ENCODE results near the gene C6orf89. TPM values are rescaled to one million over a fixed set of nuclear protein-coding genes. Genes with fewer than 3 reads are reported as not detected.

The C6orf89 gene
- total and polyA plus RNA-seq, 2 of the 8 experiments (the other 6 are each of a cell fraction or from before 2014, with no cell fraction given), result 4.6 to 12.3 TPM

- no peak overlapping the region for H3K27ac ChIP-seq (ENCODE audit: low read depth, low read length)
- no peak overlapping the region for H2BK5ac ChIP-seq (ENCODE audit: low read depth, low read length)
- no peak overlapping the region for H3K18ac ChIP-seq (ENCODE audit: extremely low read depth, low read length)
- FAIRE-seq, result no peak
- H3K9ac ChIP-seq (replicated peaks in 1 of 4; ENCODE audit: extremely low read depth in 1 of 4, low read depth in 3 of 4, low read length in 3 of 4), result no peak overlapping the region
- ChIA-PET POLR2A (ENCODE audit: partially characterized antibody) (interaction anchor here (0.9 kb wide), 1 partner anchor 32 kb away, joined by 3 read pairs; no protein-coding TSS in a partner anchor), CTCF (ENCODE audit: partially characterized antibody) (interaction anchor here (1.2 to 6.0 kb wide), 5 partner anchors 8 to 141 kb away, joined by 3 to 50 read pairs (median 4); no protein-coding TSS in a partner anchor)
- H3K4ac ChIP-seq (replicated peaks; ENCODE audit: insufficient read length, low read depth, low read length), result no peak overlapping the region
- no peak overlapping the region for H3K56ac ChIP-seq (replicated peaks; ENCODE audit: insufficient read length, low read depth, low read length)
- no peak overlapping the region; the same call in 1 of the 2 replicates for H4K8ac ChIP-seq (ENCODE audit: extremely low read depth, insufficient read depth, low read length)
- no peaks in the 10 kb centered on the region for H3K27me3 ChIP-seq (replicated peaks in 1 of 4; ENCODE audit: control insufficient read depth in 3 of 4, extremely low read depth in 1 of 4, insufficient read depth in 3 of 4, low read length in 3 of 4)
- no peak overlapping the region for H2AFZ ChIP-seq (ENCODE audit: low read length)
- no peak overlapping the region for H2BK15ac ChIP-seq (ENCODE audit: low read length)
- H2BK12ac ChIP-seq (ENCODE audit: low read depth, low read length), result no peak overlapping the region
- H2BK20ac ChIP-seq (ENCODE audit: low read length), result no peak overlapping the region
- no peak for DNase-seq (ENCODE audit: low read depth in 1 of 2, low spot score in 2 of 2)
- no peak overlapping the region for H2AK5ac ChIP-seq (ENCODE audit: low read depth, low read length)
- no peak overlapping the region for H3K4me3 ChIP-seq (ENCODE audit: extremely low read depth in 1 of 4, insufficient read depth in 2 of 4, low read depth in 3 of 4, low read length in 4 of 4)
- WGBS, 2 experiments (ENCODE audit: extremely low coverage in 1 of 2, insufficient coverage in 1 of 2, insufficient read length in 1 of 2, insufficient replicate concordance in 2 of 2, low coverage in 1 of 2, low lambda C conversion rate in 2 of 2, missing lambda C conversion rate in 1 of 2), result 45% methylated on average over 2 of the region's 2 CpGs; no CpG with 5 or more reads in 1 of the 2 experiments
- no peak overlapping the region for H4K5ac ChIP-seq (ENCODE audit: insufficient read length, low read depth, low read length)
- H3K23ac ChIP-seq (ENCODE audit: insufficient read length), result no peak overlapping the region
- H3K79me2 ChIP-seq (ENCODE audit: control insufficient read depth in 1 of 2, insufficient read depth in 2 of 2, low read length in 2 of 2), result no peaks in the 10 kb centered on the region
- no peak overlapping the region for H2BK120ac ChIP-seq (replicated peaks; ENCODE audit: low read depth, low read length)
- H4K20me1 ChIP-seq (replicated peaks in 1 of 2; ENCODE audit: control insufficient read depth in 1 of 2, insufficient read depth in 2 of 2, low read length in 2 of 2), result no peaks in the 10 kb centered on the region
- H4K91ac ChIP-seq (replicated peaks; ENCODE audit: insufficient read length, low read length), result no peak overlapping the region
- no peaks in the 10 kb centered on the region for H3K4me1 ChIP-seq (replicated peaks in 1 of 4; ENCODE audit: control insufficient read depth in 3 of 4, insufficient read depth in 4 of 4, low read length in 3 of 4)
- no peaks in the 10 kb centered on the region for H3K79me1 ChIP-seq (ENCODE audit: low read depth, low read length)
- peaks cover 0 to 6% (median 2%) of the 10 kb centered on the region in 4 experiments; a peak in 3 of 8 replicates for H3K36me3 ChIP-seq (ENCODE audit: control insufficient read depth in 2 of 4, insufficient read depth in 4 of 4, low read length in 3 of 4)
- H3K9me3 ChIP-seq (ENCODE audit: insufficient read depth in 2 of 2, low read depth in 1 of 2, low read length in 1 of 2), result no peaks in the 10 kb centered on the region
- H3K14ac ChIP-seq (ENCODE audit: insufficient read length), result no peak overlapping the region
- H3K23me2 ChIP-seq (ENCODE audit: low read depth, low read length), result no peaks in the 10 kb centered on the region
- H3K4me2 ChIP-seq (ENCODE audit: insufficient read depth in 1 of 2, low read depth in 2 of 2, low read length in 2 of 2), result no peak overlapping the region
- TF ChIP-seq CREB1 (IDR thresholded peaks at IDR 0.05) (no peak), EGR1 (IDR thresholded peaks at IDR 0.05; ENCODE audit: borderline replicate concordance, low read depth, low read length) (no peak), NRF1 (IDR thresholded peaks at IDR 0.05; ENCODE audit: low read depth, low read length) (no peak), HDAC2 (IDR thresholded peaks at IDR 0.05; ENCODE audit: borderline replicate concordance in 1 of 2, low read depth in 2 of 2, low read length in 2 of 2) (no peak), JUN (IDR thresholded peaks at IDR 0.05; ENCODE audit: low read depth, low read length) (no peak), KDM5A (IDR thresholded peaks at IDR 0.05; ENCODE audit: low read length) (no peak), EP300 (IDR thresholded peaks at IDR 0.05; ENCODE audit: borderline replicate concordance in 1 of 2, low read depth in 2 of 2, low read length in 2 of 2) (no peak), POU5F1 (IDR thresholded peaks at IDR 0.05; ENCODE audit: low read depth, low read length) (no peak), KDM4A (IDR thresholded peaks at IDR 0.05; ENCODE audit: low read depth, low read length, severe bottlenecking) (no peak), RNF2 (IDR thresholded peaks at IDR 0.05; ENCODE audit: borderline replicate concordance, low read depth, low read length, missing control alignments, poor library complexity, severe bottlenecking) (no peak)
Measured at GRCh38 chr6:36906539-36907325, 21.0 kb downstream of the C6orf89 start.
